GM19324 (cell line): ENCODE results near the gene EPAS1.

Experiments used
- ATAC-seq: cut with Tn5 transposase; IDR thresholded peaks from one replicate; pipeline ENCODE4 v1.9.1; 2021; ENCODE audit warnings: mild to moderate bottlenecking, moderate library complexity; ENCODE audit not compliant: unreplicated experiment, low FRiP score

EPAS1 gene

DNA sequence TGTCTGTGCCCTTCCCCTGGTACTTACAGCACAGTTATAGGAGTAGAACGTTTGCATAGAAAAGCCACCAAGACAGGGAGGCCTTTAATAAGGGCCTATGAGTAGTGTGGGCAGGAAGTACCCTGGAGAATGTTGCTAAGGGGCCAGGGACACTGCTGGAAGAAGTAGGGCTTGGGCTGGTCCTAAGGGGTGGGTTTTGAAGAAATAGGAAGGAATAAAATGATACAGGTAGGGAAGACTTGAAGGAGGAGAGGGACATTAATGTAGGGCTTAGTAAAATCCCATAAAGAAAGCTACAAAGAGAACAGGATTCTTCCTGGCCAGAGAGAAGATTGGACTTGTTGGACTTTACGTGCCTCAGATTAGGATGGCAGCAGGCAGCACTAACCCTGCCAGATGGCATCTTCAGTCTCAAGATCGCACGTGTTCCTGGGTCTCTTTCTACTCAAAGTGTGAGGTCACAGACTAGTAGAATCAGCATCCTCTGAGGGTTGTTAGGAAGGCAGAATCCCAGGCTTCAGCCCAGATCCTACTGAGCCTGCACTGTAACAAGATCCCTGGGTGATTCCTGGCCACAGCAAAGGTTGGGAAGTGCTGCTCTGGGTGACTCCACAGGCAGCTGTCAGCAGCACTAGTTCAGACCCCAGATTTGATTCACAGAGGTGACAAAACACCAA, 39.2 kb downstream of the EPAS1 start:
- ATAC-seq = no peak

DNA sequence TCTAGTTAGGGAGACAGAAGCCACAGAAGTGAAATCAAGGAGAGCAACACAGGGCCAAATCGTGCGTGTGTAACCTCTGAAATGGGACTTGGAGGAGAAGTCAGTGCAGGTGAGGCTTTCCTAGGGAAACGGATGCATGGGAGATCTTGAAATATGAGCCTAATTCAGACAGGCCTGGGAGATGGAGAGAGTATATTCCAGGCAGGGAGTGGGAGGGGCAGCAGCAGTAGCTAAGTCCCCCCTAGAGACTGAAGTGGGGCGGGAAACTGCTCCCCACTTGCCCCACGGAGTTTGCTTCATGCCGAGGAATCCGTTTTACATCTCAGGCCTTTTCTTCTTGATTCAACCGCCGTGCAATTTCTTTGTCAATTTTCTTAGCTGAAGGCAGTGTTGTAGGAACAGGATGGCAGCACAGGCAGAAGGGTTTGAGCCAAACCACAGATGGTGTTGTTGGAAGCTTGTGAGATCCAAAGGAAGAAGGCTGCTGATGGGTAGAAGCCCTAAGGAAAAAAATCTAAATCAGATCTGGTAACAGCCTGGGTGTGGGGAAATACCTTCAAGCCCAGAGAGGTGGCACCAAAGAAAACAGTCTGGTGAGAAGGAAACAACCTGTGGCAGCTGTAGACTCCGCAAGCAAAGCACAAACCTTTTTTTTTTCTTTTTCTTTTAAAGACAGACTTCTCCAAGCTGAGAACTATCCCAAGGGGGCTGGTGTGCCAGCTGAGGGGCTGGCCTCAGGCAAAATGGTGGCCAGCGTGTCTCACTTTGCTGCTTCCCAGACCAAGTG, 40.2 kb downstream of the EPAS1 start:
- ATAC-seq = no peak

GRCh38 chr2:46338674-46339073, 41.5 kb downstream of the EPAS1 start:
- no peak for ATAC-seq

DNA sequence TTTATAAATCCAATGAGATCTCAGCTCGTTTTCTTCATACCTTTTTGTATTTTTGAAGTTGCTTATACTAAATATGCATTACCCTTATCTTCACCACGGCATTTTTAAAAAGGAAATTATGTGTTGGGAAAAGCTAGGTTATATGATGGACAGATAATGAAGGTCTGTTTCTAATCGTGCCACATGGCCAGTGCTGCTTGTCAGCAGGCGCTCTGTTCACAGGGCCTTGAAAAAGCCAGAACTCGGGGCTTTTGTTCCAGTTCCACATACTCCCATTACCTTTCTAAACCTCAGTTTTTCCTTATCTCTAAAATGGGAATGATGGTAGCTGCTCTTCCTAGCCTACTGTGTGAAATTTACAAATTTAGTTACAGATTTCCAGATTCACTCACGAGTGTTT, 42.0 kb downstream of the EPAS1 start:
- ATAC-seq = no peak

DNA sequence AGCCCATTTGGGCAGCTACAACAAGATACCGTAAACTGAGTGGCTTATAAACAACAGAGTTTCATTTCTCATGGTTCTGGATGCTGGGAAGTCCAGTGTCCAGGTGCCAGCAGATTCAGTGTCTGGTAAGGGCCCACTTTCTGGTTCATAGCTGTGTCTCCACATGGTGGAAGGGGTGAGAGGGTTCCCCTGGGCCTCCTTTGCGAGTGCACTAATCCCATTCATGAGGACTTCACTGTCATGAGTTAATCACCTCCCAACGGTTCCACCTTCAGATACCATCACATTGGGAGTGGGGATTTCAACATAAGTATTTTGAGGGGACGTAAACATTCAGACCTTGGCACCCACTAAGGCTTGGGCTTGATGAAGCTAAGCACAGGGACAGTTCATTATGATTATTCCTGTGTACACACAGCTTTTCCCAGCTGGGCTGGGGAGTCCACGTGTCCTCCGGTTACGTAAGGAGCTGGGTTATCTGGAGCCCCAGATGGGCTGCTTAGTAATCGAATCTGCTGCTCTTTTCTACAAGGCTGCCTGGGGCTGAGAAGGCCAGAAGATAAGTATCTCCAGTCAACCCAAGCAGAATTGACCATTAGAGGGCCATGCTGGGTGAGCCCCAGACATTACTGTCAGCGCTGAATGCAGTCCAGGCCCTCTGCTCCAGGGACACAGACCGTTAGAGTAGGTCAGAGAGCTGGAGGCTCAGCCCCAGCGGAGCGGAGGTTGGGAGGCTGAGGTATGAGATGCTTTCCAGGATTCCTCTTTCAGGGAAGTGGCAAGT, 42.7 kb downstream of the EPAS1 start:
- no peak for ATAC-seq

DNA sequence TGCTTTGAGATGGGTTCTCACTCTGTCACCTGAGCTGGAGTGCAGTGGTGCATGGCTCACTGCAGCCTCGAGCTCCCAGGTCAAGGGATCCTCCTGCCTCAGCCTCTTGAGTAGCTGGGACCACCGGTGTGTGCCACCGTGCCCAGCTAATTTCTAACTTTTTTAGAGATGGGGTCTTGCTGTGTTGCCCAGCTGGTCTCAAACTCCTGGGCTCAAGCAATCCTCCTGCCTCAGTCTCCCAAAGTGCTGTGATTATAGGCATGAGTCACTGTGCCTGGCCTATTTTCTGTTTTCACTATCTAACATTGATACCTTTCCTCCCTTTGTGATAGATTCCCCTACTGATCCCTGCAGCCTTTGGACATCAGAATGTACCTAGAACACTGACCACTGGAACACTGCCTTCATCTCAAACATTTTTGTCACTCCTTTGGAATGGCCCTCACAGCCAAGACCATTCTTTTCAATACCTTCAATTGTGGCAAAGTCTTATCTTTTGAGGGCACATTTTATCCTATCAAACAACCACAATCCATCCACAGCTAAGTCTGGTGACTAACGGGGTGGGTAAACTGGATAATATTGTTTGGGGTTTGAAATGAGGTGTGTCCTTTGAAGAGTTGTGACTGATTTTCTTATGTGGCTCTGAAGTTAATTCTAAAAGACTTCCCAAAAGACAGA, 43.7 kb downstream of the EPAS1 start:
- ATAC-seq = no peak

DNA sequence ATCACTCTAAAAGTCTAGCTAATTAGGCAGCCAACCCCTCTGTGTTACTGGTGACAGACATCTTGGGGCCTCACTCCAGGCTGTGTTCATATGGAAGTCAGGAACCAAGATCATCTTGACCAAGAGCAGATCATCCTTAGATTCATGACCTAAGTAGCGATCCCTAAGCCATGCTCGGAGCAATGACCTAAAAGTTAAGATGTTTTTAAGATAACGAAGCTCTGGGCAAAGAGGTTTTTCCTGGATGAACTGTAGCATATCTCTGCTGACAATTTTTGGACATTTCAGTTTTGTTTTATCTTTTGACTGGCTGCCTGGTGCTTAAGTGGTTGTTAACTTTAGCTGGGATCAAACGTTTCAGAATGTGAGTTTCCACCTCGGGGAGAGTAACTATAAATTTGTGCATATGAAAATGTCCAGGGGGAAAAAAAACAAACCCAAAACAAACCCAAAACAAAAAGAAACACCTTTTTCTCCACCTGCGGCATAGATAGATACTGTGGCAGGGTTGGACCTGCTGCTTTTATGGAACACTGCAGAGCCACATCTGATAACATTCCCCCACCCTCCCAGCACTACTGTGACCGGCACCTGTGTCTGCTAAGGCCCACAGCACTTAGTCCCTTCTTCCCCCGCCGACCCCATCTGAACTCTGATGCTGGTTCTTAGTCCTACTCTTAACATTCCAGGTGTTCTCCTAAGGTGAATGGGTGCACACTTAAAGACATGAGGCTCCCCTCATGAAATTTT, 45.5 kb downstream of the EPAS1 start:
- no peak for ATAC-seq

DNA sequence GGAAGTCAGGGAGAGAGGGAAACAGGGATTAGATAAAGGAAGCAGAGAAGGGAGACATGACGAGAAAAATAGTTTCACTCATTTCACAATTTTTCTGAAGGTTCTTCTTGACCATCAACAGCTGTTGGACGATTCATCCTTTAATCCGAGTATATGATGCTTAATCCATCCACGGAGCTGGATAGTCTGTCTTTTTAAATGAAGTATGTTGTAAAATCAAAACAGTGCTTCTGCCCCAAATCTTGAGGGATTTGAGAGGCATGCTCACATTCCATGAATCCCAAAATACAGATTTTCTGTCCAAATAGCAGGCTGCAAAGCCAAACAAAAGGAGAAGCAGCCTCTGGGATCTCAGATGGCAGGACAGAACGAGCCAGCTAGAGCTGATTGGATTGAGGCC, 47.5 kb downstream of the EPAS1 start:
- ATAC-seq = no peak

- no peak for ATAC-seq
Measured at GRCh38 chr2:46345775-46346174, 48.6 kb downstream of the EPAS1 start.

DNA sequence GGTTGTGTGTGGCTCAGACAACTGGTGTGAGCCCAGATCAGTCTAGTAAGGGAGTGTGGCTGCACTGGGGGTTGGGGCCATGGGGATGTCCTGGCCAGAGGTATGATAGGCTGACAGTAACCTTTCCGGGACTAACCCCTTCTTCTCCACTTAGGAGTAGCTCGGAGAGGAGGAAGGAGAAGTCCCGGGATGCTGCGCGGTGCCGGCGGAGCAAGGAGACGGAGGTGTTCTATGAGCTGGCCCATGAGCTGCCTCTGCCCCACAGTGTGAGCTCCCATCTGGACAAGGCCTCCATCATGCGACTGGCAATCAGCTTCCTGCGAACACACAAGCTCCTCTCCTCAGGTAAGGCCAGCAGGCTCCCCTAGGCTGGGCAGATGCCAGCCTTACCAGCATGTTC, 49.5 kb downstream of the EPAS1 start:
- ATAC-seq = no peak

- ATAC-seq = peak; percentile 67
Measured at GRCh38 chr2:46347648-46348280, 50.6 kb downstream of the EPAS1 start.

DNA sequence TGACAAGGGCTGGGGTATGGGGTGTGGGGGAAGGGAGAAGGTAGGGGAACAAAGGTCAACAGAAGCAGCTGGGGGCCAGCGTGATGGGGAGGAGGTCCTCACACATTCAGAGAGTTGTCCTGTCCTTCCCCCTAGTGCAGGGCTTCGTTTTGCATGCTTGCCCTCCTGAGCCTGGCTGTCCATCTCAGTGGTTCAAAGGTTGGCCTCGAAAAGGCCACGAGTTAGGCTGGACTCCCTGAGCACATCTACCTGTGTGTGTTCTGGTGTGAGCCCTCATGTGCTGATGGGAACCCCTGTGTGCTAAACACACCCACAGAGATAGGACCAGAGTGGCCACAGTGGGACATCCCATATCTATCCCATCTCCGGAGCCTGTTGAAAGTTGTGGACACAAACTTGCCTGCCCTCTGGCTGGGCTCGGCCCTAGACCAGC, 51.9 kb downstream of the EPAS1 start:
- no peak for ATAC-seq

GRCh38 chr2:46350029-46350689, 53.0 kb downstream of the EPAS1 start:
- no peak for ATAC-seq

DNA sequence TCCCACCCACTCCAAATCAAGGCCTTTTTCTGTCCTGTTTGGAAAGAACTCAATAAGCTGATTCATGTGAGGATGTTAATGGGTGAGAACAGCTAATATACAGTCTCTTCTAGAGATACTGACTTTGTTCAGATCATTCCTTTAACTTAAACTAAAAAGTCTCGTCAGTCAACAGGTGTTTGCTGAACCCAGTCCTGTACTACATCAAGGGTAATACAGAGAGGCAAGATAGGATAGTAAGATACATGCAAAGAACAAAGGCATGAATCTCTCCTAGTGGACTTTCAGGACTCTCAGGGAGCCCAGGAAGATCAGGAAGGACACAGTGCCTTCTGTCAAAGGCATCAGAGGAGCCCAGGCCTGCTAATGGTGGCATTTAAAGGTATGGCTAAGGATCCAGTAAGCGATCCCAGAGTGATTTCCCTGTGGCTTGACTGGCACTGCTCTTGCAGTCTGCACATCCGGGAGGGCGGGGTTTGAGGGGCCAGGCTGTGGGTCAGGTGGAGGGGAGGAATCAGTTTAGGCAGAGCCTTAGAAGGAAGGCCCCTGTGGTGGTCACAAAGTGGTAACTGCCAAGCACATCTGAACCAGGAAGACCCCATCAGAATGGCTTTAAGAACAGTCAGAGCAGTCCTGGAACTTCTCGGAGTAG, 54.0 kb downstream of the EPAS1 start:
- ATAC-seq = no peak

GRCh38 chr2:46351750-46352138, 54.5 kb downstream of the EPAS1 start:
- ATAC-seq = no peak

DNA sequence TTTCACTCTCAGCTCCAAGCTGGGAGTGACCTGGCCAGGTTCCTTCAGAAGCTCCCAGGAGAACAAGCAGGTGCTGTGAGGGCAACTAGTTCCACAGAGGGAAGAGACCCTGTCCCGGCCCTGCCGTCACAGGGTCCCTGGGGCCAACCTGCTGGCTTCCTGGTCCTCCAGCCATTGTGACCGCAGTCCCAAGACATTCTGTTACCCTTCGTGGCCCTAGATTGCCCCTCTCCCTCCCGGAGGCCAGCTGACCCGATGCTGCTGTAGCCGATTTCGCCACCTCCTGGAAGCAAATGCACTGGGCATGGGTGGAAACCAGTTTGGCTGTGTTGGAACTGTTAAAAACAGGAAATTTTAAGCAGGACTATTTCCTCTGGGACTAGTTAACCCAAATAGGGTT, 55.4 kb downstream of the EPAS1 start:
- no peak for ATAC-seq

DNA sequence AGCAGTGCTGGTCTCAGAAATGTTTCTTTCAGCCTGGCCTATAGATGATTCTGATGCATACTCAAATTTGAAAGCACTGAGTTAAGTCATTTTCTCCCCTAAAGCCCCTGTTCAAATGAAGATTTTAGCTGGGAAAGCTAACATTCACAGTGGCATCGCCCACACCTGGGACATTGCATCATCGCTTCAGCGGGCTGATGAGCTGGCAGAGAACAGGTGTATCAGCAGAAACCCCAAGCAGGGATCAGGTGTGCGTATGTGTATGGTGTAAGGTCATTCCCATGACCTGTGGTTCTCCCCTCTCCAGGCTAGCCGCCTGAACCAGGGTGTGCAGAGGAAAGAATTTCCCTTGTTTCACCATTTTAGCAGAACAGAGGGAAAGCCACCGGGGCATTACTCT, 56.3 kb downstream of the EPAS1 start:
- no peak for ATAC-seq

GRCh38 chr2:46355756-46356155, 58.5 kb downstream of the EPAS1 start:
- no peak for ATAC-seq

DNA sequence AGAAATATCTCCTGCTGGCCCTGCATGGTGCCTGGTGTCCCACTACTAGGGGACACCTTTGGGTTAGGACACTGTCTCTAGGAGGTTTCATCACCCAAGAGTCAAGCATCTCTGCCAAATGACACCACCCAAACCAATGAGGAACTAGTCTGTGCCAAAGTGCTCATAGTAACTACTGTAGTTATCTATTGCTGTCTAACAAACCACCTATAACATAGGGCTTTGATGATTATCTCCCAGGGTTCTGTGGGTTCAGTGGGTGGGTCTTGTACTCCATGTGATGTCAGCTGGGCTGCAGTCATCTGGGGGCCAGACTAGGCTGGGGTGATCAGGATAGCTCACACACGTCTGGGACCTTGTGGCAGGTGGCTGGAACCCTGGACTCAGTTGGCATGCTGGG, 59.8 kb downstream of the EPAS1 start:
- ATAC-seq = no peak
